T-helper 2 cell (primary cell): Measurements from ENCODE around the gene MPPED2.
"Not testable (repeated sequence)": the region's sequence is repeated elsewhere in the genome, so short reads cannot be mapped to it uniquely, and the experiment has no call there.

Experiments used
- DNase-seq, 5 experiments: peaks; one replicate each; pipeline versions ENCODE4 v3.0.0 to v3.0.0-alpha.2; 2012 to 2022

The MPPED2 gene

GRCh38 chr11:30578406-30578805 lies 7.7 kb downstream of the MPPED2 start:
- no peak for DNase-seq

GRCh38 chr11:30573951-30574350 lies 12.2 kb downstream of the MPPED2 start:
- no peak for DNase-seq

GRCh38 chr11:30568931-30569330 lies 17.2 kb downstream of the MPPED2 start:
- DNase-seq, result no peak

- DNase-seq, result no peak
These were observed 18.5 kb downstream of the MPPED2 start for GRCh38 chr11:30567644-30568043.

GRCh38 chr11:30567120-30567519 lies 19.0 kb downstream of the MPPED2 start:
- no peak for DNase-seq

GRCh38 chr11:30566482-30566881 lies 19.7 kb downstream of the MPPED2 start:
- DNase-seq, result no peak

- no peak for DNase-seq
These were observed 21.1 kb downstream of the MPPED2 start for GRCh38 chr11:30565027-30565426.

- DNase-seq, result no peak
These were observed 24.3 kb downstream of the MPPED2 start for GRCh38 chr11:30561691-30562415.

GRCh38 chr11:30560206-30561106 lies 25.7 kb downstream of the MPPED2 start:
- no peak for DNase-seq

- no peak for DNase-seq
These were observed 27.1 kb downstream of the MPPED2 start for GRCh38 chr11:30559004-30559403.

GRCh38 chr11:30554587-30554986 lies 31.6 kb downstream of the MPPED2 start:
- DNase-seq, result not testable (repeated sequence)

GRCh38 chr11:30553521-30554110 lies 32.5 kb downstream of the MPPED2 start:
- DNase-seq, result no peak

GRCh38 chr11:30552839-30553238 lies 33.3 kb downstream of the MPPED2 start:
- DNase-seq, result no peak

GRCh38 chr11:30550022-30550542 lies 36.1 kb downstream of the MPPED2 start:
- DNase-seq, result no peak

GRCh38 chr11:30549565-30549964 lies 36.6 kb downstream of the MPPED2 start:
- DNase-seq, result no peak

GRCh38 chr11:30546334-30546733 lies 39.8 kb downstream of the MPPED2 start:
- DNase-seq, result no peak

- DNase-seq, result no peak
These were observed 40.6 kb downstream of the MPPED2 start for GRCh38 chr11:30545507-30545906.

- no peak for DNase-seq
These were observed 43.1 kb downstream of the MPPED2 start for GRCh38 chr11:30543066-30543465.

GRCh38 chr11:30540781-30541180 lies 45.4 kb downstream of the MPPED2 start:
- no peak for DNase-seq

- DNase-seq, result no peak
These were observed 47.9 kb downstream of the MPPED2 start for GRCh38 chr11:30538251-30538650.

- DNase-seq, result no peak
These were observed 50.3 kb downstream of the MPPED2 start for GRCh38 chr11:30535818-30536217.

- DNase-seq, result no peak
These were observed 52.7 kb downstream of the MPPED2 start for GRCh38 chr11:30533445-30533947.

- no peak for DNase-seq
These were observed 58.6 kb downstream of the MPPED2 start for GRCh38 chr11:30527566-30527965.
